GM18868 (cell line): ENCODE results near the gene KIAA1191.
"Not testable (repeated sequence)": the region's sequence is repeated elsewhere in the genome, so short reads cannot be mapped to it uniquely, and the experiment has no call there.

Experiments used
- ATAC-seq: cut with Tn5 transposase; IDR thresholded peaks from one replicate; pipeline ENCODE4 v1.9.1; 2021; ENCODE audit warnings: mild to moderate bottlenecking, moderate library complexity; ENCODE audit not compliant: unreplicated experiment

Gene KIAA1191, protein sequence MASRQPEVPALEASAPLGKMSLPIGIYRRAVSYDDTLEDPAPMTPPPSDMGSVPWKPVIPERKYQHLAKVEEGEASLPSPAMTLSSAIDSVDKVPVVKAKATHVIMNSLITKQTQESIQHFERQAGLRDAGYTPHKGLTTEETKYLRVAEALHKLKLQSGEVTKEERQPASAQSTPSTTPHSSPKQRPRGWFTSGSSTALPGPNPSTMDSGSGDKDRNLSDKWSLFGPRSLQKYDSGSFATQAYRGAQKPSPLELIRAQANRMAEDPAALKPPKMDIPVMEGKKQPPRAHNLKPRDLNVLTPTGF

DNA sequence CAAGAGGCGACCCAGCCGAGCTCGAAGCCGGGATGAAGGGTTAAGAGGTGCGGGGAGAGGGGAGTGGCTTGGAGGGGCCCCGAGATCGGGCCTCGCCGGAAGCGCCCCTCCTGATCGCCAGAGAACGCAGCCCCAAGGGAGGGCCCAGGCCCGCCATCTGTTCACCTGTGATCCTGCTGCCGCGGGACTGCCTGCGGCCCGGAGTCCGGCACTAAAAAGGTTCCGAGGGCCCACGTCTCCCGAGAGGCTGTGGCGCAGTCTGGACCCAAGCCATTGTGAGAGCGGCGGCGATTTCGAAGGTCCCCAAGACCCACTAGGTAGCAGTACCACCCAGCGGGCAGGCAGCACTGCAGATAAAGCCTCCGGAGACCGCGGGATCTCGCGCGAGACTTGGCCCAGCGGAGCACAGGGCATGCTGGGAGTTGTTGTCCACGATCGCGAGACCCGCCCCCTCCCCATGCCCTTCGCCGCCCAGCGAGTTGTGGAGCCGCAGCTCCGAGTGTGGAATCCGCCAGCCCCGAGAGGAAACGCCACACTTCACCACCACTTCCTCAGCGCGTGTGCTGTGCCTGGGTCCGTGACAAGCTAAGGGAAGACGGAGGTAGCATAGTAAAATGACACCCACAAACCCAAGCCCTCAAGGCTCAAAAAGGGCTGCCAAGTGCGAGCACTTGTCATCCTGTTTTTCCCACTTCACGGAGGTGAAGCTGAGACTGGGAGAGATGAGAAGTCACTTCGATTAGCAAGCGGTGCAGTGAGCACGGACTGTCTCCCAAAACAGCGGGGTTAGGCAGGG is at the start of gene KIAA1191:
Gene KIAA1191, minus strand, starts transcription at position 328 of the 796 bp plus-strand sequence. CDS start 2,256 bp downstream, outside the sequence.
- ATAC-seq = peak; percentile 90

DNA sequence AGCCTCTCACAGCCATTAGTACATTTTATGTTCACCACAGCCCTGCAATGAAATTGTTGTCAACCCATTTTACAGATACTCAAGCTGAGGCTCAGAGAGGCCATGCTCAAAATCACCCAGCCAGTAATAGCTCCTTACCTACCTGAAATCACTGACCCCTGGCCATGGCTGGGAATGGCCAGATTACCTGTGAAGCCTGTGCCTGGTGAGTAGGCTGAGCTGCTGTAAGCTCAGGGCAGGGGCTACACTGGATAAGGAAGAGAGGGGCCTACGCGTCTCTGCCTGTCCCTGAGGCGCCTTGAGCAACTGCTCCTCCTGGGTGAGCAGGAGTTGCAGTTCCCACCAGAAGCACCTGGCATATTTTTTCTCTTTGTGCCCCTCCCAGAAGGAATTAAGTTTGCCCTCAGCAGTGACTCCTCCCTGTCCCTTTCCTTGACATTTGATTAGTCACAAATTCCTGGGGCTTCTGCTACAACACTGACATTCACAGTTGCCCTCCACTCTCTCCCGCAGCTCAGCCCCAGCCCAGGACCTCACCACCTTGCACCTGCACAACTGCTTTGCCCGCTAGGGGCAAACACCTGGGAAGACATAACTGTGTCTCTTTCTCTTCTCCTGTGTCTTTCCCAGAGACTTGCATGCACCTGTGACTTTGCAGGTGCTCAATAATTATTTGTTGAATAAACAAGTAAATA is 49.1 kb upstream of the KIAA1191 start:
- no peak for ATAC-seq

DNA sequence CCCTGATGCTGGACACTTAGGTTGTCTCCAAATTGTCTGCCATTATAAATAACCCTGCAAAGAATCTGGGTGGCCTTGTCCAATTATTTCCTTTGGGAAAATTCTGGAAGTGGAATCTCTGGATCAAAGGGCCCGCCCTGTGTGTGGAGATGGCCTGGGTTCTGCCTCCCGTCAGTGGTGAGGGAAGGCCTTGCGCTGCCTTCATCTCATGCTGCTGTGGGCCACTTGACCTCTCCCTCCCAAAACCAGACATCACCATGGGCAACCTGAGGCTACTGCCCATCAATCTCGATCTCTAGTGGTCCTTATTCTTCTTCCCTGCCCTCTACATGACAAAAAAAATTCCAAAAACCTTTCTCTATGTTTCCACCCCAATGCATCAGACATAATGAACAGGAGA is 48.2 kb upstream of the KIAA1191 start:
- no peak for ATAC-seq

DNA sequence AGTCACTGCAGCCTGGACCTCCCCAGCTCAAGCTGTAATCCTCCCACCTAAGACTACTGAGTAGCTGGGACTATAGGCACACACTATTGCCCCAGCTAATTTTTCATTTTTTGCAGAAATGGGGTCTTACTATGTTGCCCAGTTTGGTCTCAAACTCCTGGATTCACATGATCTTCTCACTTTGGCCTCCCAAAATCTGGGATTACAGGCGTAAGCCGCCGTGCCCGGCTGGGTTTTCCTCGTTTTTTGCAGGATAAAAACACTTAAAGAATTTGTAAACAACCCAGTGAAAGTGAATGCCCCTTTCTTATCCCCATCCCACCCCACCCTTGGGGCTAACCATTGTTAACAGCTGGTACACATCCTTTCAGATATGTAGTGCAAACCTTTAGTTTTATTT is 47.0 kb upstream of the KIAA1191 start:
- no peak for ATAC-seq

DNA sequence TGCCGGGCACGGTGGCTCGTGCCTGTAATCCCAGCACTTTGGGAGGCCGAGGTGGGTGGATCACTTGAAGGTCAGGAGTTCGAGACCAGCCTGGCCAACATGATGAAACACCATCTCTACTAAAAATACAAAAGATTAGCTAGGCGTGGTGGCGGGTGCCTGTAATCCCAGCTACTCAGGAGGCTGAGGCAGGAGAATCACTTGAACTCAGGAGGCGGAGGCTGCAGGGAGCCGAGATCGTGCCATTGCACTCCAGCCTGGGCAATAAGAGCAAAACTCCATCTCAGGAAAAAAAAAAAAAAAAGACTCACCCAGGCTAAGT is 46.6 kb upstream of the KIAA1191 start:
- not testable (repeated sequence) for ATAC-seq

DNA sequence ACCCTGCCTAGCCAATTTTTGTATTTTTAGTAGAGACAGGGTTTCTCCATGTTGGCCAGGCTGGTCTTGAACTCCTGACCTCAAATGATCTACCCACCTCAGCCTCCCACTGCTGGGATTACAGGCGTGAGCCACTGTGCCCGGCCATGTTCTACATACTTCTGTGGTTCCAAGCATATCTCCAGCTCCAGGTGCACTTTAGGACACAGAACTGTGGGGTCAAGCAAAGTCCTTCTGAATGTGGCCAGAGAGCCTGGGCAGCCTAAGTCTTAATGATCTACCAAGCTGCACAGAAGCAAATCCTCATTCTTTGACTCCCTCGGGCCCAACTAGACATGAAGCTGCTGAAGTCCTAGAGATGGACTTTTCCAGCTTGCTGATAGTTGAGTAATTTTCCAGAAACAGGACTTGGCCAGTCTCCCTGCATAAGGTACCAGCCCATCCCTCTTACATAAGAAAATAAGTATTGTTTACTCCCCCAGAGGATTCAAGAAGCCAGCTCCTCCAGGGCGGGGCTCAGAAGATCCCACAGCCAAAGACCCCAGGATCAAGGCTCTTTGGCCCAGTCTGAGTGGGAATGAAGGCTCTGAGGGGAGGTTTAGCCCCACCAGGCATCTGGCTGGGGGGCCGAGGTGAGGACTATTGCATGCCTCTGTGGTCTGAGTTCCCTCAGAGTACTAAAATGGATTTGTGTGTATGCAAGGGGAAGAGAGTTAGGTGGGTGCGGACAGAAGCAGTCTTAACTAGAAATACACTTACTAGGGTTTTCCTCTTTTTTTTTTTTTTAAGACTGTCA is 46.1 kb upstream of the KIAA1191 start:
- no peak for ATAC-seq

DNA sequence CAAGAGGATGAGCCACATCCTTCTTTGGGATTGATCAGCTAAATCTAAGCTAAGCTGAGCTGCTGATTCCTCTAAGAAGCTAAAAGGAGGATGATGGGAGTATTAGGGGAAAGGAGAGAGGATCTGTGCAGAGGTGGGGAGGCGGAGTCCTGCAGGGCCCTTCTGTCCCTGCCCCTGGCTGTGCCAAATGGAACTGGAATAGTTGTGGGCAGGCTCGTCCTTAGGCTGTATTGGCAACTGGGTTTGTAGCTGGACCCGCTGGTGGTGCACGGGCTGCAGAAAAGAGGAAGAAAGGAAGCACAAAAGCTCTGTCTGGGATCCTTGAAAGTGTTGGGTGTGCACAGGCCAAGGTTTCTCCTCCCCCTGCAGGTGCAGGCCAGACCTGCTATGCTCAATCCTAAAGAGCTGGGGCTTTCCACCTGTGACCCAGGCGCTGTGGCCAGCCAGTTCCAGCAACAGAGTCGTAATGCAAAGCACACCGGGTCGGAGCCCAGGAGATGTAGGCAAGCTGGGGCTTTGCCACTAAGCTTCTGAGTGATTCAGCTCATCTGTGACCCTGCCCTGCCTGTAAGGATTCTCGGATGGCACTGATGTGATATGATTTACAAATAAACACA is 45.0 kb upstream of the KIAA1191 start:
- ATAC-seq = no peak

DNA sequence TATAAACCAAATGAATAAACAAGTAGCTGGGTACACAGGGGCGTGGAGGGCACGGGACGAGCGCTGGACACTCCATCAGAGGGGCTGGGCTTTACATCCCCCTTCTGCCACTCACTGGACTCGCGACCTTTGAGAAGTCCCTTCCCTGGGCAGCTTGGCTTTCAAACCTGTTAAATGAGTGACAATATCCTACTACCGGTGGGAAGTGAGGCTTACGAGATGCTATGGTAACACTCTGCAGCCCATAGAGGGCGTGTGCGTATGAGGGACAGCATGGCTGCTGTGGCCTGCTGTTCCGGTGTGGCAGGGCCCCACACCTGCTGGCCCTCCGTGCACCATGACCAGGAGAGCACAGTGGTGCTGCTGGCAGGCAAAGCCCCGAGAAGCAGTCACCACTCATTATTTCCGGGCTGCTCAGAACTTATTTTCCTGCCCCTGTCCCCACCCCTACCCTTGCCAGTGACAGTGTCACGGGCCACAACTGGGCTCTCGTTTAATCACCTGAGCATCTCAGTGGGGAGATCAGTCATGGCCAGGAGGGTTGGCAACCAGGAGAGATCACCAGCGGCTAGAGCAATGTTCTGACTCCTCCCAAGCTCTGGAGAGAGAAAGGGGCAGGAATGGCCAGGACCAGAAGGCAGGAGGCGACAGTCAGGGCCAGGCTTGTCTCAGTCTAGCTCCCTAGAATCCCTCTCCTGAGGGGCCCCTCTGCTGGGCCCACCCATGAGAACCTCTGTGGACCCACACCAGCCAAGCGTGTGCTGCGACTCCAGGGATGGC is 44.3 kb upstream of the KIAA1191 start:
- ATAC-seq = no peak

DNA sequence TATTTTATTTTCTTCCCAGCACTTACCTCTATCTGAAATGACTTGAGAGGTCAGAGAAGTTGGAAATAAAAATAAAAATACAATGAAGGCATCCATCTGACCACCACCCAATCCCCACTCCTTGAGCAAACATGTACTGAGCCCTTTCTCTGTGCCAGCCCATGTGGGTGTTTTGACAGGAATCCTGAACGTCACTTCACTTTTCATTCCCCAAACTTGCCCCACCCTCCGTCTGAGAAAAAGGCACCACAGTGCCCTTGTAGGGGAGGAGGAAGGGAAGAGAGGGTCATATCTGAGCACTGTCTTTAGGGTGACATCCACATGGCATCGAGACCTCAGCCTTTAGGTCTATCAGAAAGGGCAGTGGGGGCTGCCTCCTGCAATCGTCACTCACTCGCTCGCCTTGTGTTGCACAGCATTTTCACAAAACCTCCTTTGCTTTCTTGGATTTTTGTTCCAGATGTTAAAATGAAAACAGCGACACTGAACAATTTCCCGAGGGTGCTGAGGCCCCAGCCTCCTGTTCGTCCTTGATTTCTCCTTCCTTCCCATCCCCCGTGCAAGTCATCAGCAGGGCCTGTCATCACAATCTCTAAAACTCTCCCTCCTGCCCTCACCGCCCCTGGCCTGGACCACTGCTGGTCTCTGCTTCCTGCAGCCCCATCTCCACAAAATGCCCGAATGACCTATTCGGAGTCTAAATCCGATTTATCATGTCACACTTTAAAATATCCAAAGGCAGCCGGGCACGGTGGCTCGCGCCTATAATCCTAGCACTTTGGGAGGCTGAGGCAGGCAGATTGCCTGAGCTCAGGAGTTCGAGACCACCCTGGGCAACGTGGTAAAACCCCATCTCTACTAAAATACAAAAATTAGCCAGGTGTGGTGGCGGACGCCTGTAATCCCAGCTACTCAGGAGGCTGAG is 40.0 kb upstream of the KIAA1191 start:
- ATAC-seq = no peak

DNA sequence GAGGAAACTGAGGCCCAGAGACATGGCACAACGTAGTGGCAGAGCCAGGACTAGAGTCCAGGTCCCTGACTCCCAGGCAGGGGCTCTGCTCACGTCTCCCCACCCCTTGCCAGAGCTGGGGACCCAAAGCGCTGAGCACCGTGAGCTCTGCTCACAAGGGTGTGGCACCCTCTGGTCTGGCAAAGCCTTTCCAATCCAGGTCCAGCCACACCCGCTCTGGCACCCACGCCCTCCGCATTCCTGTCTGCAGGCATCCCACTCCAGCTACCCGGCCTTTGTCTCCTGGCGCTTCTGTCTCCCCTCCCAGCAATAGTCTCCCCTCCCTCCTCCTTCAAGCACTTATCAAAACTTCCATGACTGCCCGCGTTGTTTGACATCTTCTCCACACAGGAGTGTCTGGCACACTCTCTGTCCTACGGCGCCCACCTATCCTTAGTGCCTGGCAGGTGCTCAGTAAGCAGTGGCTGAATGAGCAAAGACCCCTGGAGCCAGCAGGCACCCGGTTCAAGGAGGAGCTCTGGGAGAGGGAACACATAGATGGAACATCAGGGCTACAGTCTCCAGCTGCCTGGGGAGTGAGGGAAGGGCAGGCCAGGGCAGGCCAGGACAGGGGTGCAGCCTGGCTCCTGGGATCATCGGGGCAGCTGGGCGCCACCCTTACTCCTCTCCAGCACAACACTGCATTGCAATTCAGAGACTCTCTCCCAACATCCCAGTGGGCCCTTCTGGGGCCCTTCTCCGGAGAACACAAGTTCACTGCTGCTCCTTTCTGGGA is 39.0 kb upstream of the KIAA1191 start:
- no peak for ATAC-seq

DNA sequence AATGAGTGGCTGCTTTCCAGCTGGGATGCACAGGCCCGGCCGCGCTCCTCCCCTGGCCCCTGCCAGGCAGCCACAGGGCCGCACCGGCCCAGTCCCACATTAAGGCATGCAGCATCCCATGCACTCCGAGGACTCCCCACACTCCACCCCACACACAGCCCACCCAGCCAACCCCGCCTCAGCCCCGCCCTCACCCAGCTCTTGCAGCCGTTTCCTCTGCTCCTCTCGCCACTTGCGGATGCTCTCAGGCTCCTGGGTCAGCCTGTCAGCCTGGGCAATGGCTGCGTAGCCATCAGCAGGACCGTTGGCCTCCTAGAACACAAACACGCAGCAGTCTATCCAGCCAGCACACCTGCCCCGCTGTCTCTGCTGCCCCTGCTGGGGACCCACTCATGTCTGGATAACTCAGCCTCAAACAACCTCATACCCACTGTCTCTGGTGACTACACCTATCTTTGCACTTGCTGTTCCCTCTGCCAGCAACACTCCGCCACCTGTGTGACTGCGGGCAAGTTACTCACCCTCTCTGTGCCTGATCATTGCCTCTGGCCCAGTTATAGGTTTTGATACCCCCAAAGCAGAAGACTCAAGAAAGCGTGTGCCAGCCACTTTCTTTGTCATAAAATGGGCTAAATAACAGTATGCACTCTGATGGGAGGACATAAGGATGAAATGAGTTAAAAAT is 36.3 kb upstream of the KIAA1191 start:
- no peak for ATAC-seq

DNA sequence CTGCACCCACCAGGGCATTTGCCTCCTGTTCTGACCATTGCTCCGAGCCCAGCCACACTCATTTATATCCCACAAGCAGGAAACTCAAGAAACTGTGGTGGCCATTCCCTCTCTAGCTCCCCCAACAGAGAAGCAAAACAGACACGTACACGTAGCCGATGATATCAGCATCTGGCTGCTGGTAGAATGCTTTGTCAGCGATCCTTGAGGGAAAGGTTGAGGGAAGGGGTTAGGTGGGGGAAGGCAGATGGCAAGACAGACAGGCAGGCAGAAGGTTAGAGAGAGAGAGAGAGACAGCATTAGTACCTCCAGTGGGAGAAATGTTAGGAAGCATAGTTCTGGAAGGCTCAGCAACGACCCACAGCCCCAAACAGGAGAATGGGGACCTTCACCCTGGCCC is 34.8 kb upstream of the KIAA1191 start:
- ATAC-seq = no peak

DNA sequence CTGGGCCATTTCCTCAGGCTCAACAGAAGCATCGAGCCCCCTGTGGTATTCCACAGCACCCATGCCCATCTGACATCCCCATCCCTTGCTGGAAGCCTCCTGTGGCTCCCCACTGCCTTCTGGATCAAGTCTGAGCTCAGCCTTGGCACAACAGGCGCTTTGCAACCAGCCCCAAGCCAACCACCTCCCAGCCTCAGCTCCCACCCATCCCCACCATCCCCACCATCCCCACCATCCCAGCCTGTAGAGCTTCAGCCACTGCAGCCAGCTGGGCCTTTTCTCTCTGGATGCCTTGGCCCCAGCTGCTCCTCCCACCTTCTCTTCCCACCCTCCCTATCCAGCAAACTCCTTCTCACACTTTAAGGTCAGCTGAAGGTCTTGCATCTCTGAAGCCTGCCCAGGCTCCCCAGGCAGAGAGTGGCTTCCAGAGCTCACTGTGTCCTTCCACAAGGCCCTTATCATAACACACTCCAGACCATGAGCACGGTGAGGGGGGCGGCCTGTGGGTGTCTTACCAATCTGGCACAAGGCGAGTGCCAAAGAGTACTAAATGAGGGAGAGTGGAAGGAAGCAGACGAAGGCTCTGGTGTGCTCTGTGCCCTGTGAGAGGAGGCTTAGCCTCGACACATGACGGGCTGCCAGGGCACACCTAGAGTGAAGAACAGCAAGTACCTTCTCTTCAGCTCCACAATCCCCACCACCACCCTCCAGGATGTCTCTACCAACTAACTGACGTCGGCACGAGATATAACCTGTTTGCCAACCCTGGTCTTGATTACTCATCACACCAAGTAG is 33.5 kb upstream of the KIAA1191 start:
- ATAC-seq = no peak

DNA sequence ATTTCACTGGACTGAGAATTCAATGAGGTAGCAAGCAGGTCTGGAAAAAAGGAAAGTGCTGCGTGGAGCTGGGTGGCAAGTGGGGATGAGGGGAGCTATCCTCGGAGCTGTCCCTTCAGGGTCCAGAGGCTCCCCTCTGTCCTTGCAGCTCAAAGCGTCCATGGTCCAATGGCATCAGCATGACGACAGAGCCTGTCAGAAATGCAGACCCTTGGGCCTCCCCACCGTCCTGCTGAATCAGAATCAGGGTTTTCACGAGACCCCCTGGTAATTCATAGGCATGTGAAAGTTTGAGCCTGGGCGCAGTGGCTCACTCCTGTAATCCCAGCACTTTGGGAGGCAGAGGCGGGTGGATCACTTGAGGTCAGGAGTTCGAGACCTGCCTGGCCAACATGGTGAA is 32.5 kb upstream of the KIAA1191 start:
- no peak for ATAC-seq

DNA sequence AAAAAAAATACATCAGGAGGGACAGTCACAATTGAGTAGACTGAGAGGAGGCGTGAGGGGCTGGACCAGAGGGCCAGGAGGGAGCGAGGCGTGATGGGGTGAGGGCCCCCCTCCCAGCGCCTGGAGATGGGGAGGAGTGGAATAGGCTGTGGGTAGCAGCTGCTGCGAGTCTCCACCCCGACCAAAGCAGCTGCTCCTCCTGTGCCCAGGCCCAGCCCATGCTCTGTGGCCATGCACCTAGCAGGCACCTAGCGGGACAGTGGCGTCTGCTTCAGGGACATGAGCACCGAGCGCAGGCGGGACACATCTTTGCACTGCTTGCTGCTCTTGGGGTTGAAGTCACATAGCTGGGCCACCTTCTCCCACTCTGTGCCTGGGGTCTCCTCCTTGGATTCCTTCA is 31.0 kb upstream of the KIAA1191 start:
- no peak for ATAC-seq

DNA sequence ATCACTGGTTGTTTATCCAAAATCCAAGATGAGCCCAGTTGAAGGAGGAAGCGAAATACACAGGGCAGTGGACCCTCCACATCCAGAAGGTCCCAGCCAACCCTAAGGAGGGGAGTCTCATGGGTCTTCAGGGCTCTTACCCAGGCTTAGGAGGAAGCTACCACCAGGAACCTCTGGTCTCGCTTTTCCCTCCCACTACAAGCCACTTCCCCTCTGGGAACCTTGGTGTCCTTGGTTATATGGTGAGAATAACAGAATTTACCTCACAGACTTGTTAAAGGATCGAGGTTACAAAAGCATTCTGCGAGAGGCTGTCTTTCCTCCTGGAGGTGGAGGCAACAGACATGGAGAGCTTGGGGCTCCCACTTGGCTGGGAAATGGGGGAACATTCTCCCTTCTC is 30.4 kb upstream of the KIAA1191 start:
- ATAC-seq = no peak

DNA sequence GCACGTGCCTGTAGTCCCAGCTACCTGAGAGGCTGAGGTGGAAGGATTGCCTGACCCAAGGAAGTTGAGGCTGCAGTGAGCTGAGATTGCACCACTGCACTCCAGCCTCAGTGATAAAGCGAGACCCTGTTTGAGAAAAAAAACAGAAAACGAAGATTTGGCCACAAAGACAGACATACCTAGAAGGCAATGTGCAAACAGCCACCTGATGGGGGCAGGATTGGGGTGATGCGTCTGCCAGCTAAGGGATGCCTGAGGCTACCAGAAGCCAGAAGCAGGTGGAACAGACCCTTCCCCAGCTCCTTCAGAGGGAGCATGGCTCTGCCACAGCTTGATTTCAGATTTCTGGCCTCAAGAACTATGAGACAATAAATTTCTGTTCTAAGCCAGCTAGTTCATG is 29.9 kb upstream of the KIAA1191 start:
- no peak for ATAC-seq
